Measurements from ENCODE around the gene B4GALT3. TPM values are rescaled to one million over a fixed set of nuclear protein-coding genes. Genes with fewer than 3 reads are reported as not detected.
A peak's percentile ranks its signal among the peaks of the same experiment; 100 is the strongest.

The B4GALT3 gene
- total RNA-seq, 2 donors from 2014 or later: 20.2 to 29.3 TPM

DNA sequence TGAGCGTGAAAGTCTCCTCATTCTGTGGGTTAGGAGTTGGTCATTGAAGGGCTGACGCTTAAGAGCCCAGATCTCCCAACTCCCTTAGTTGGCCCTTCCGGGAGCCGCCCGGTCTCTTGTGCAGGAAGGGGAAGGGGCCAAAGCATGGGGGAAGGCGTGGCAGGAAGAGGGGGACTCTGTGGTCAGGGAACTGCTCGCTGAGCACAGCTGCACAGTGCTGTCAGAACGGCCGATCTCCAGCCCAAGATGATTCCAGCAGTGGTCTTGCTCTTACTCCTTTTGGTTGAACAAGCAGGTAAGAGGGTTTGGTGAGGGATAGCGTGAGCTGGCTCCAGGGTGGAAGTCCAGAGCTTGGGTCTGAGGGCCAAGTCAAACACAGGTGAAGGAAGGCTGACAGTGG is 37.8 kb upstream of the B4GALT3 start, which contains the start of gene FCER1G:
Gene FCER1G, plus strand, starts transcription at position 220 of the 400 bp plus-strand sequence. Its CDS starts 27 bp downstream, at position 247.
- H3K36me3 ChIP-seq (replicated peaks in 1 of 2; ENCODE audit: insufficient read depth in 1 of 2, low read depth in 2 of 2): peaks cover 8 to 40% of the 10 kb centered on the region in 2 donors
- no peaks in the 10 kb centered on the region for H3K27me3 ChIP-seq
- TF ChIP-seq, protein P1, sequence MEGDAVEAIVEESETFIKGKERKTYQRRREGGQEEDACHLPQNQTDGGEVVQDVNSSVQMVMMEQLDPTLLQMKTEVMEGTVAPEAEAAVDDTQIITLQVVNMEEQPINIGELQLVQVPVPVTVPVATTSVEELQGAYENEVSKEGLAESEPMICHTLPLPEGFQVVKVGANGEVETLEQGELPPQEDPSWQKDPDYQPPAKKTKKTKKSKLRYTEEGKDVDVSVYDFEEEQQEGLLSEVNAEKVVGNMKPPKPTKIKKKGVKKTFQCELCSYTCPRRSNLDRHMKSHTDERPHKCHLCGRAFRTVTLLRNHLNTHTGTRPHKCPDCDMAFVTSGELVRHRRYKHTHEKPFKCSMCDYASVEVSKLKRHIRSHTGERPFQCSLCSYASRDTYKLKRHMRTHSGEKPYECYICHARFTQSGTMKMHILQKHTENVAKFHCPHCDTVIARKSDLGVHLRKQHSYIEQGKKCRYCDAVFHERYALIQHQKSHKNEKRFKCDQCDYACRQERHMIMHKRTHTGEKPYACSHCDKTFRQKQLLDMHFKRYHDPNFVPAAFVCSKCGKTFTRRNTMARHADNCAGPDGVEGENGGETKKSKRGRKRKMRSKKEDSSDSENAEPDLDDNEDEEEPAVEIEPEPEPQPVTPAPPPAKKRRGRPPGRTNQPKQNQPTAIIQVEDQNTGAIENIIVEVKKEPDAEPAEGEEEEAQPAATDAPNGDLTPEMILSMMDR (IDR thresholded peaks at IDR 0.05): no peak
- peak in 2 of 3 donors; percentile 26 to 70 for TF ChIP-seq POLR2A (IDR thresholded peaks at IDR 0.05)
- H3K4me3 ChIP-seq: no peak within 1 kb of the TSS
- intact Hi-C loops (cut with DNase I): no loop called here
- H3K27ac ChIP-seq: peak within 1 kb of the TSS in 1 of 4 donors; percentile 78
- 60 to 85% methylated on average over 10 of the region's 10 CpGs for WGBS, 2 donors
- DNase-seq (peak in 1 of 4 donors; percentile 70), ATAC-seq (no peak)
- no peaks in the 10 kb centered on the region for H3K4me1 ChIP-seq
- no peaks in the 10 kb centered on the region for H3K9me3 ChIP-seq

DNA sequence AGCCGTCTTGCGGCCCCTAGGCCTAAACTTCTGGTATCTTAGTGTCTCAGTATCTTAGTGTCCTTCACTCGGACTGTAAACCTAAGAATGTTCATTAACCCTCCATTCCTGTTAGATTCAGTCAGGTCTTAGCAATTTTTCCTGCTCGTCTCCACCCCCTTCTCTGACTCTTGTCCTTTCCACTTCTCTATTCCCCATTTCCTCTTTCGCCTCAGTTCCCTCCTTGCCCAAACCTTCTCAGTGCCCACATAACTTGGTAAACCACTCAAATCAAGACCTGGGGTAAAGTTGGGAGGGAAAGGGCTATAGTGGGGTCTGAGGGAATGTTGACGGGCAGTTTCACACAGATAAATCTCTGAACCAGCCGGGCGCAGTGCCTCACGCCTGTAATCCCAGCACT is 37.1 kb upstream of the B4GALT3 start:
- Histone ChIP-seq H3K4me3 (no peak overlapping the region), H3K27ac (peak overlapping the region in 1 of 4 donors; percentile 78), H3K4me1 (no peaks in the 10 kb centered on the region), H3K9me3 (no peaks in the 10 kb centered on the region), H3K36me3 (replicated peaks in 1 of 2; ENCODE audit: insufficient read depth in 1 of 2, low read depth in 2 of 2) (peaks cover 8 to 42% of the 10 kb centered on the region in 2 donors), H3K27me3 (no peaks in the 10 kb centered on the region)
- ATAC-seq: no peak
- 82 to 92% methylated on average over 9 of the region's 9 CpGs for WGBS, 2 donors
- DNase-seq: peak in 1 of 4 donors; percentile 33
- TF ChIP-seq POLR2A (IDR thresholded peaks at IDR 0.05): no peak
- intact Hi-C loops (cut with DNase I): no loop called here

DNA sequence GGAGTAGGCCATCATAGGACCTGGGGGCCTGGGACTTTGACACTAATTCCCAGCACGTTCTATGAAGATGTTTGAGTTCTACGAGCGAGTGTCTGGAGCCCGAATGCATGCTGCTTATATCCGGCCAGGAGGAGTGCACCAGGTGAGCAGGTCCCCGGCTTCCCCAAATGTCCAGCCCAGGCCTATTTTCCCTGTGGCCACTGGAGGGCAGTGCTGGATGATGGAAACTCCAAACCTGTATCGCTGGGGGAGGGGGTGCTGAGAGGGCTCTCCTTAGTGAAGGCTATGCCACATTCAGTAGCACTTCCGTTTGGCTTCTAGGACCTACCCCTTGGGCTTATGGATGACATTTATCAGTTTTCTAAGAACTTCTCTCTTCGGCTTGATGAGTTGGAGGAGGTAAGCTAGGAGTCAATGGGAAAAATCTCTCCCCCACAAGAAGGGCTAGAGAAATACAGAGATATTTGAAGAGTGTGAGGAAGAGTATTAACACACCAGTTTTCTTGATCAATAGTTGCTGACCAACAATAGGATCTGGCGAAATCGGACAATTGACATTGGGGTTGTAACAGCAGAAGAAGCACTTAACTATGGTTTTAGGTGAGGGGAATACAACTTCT is 32.6 kb upstream of the B4GALT3 start:
- Histone ChIP-seq H3K27ac (no peak overlapping the region), H3K4me1 (no peaks in the 10 kb centered on the region), H3K9me3 (no peaks in the 10 kb centered on the region), H3K36me3 (replicated peaks in 1 of 2; ENCODE audit: insufficient read depth in 1 of 2, low read depth in 2 of 2) (peaks cover 8 to 59% of the 10 kb centered on the region in 2 donors), H3K4me3 (no peak overlapping the region), H3K27me3 (no peaks in the 10 kb centered on the region)
- DNase-seq (peak; percentile 78 to 87 (median 84)), ATAC-seq (peak; percentile 85)
- 26 to 33% methylated on average over 11 of the region's 11 CpGs for WGBS, 2 donors
- TF ChIP-seq POLR2A (IDR thresholded peaks at IDR 0.05): no peak
- TF ChIP-seq, protein P1 (IDR thresholded peaks at IDR 0.05): peak; percentile 84 to 93 (median 88)
- intact Hi-C loops (cut with DNase I): loop anchor here (5.0 kb wide), 1 partner anchor 172 kb away; no protein-coding TSS in a partner anchor

DNA sequence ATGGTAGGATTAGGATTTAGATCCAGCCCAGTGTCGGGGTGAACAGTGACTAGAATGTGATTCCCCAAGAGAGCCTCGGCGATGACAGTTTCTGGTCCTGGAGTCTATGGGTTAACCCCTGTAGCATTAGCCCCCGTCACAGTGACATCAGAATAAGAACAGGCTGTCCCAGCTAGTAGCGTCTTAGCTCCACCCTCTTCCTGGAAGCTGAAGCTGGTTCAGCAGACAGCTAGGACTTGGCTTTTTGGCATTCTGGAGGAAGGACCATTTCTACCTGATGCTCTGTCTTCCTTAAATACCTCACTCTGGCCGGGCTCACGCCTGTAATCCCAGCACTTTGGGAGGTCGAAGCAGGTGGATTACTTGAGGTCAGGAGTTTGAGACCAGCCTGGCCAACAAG is 29.9 kb upstream of the B4GALT3 start:
- H3K27ac ChIP-seq: peak overlapping the region in 2 of 4 donors; percentile 49 to 52
- intact Hi-C loops (cut with DNase I): loop anchor here (5.0 kb wide), 1 partner anchor 175 kb away; no protein-coding TSS in a partner anchor
- H3K4me1 ChIP-seq: peaks cover 20% of the 10 kb centered on the region
- TF ChIP-seq, protein P1 (IDR thresholded peaks at IDR 0.05): no peak
- TF ChIP-seq POLR2A (IDR thresholded peaks at IDR 0.05): no peak
- no peaks in the 10 kb centered on the region for H3K9me3 ChIP-seq
- ATAC-seq (peak; percentile 18), DNase-seq (peak; percentile 22 to 64 (median 33))
- H3K36me3 ChIP-seq (replicated peaks in 1 of 2; ENCODE audit: insufficient read depth in 1 of 2, low read depth in 2 of 2): peaks cover 0 to 42% of the 10 kb centered on the region in 2 donors
- 76 to 79% methylated on average over 7 to 8 of the region's 8 CpGs for WGBS, 2 donors
- no peak overlapping the region for H3K4me3 ChIP-seq
- no peaks in the 10 kb centered on the region for H3K27me3 ChIP-seq

DNA sequence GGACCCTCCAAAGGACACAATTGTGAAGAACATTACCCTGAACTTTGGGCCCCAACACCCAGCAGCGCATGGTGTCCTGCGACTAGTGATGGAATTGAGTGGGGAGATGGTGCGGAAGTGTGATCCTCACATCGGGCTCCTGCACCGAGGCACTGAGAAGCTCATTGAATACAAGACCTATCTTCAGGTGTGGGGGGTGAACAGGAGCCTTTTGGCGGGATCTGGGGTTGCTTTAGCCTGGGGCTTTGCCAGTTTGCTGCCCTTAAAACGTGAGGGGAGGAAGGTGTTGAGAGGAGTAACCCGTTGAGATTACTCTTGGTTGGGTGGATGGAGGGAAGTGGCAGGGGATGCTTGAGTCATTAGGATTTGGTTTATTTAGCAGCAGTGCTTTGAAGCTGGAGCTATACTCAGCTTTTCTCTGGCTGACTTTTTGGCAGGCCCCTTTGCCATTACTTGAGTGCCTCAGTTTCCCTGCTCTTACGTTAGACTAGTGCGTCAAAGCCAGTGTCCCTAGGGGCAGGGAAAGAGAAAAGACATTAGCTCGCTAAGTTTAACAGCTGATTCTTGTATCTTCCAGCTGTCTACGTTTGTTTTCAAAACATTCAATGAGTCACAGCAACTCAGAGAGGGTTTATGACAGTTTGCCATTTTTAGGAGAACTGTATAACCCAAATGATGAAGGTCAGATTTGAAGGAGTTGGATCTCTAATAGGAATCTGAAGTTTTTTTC is 29.3 kb upstream of the B4GALT3 start:
- no peak overlapping the region for H3K4me3 ChIP-seq
- no peaks in the 10 kb centered on the region for H3K9me3 ChIP-seq
- H3K4me1 ChIP-seq: peaks cover 23% of the 10 kb centered on the region
- no peak for TF ChIP-seq POLR2A (IDR thresholded peaks at IDR 0.05)
- TF ChIP-seq, protein P1 (IDR thresholded peaks at IDR 0.05): no peak
- intact Hi-C loops (cut with DNase I): loop anchor here (5.0 kb wide), 1 partner anchor 176 kb away; no protein-coding TSS in a partner anchor
- H3K36me3 ChIP-seq (replicated peaks in 1 of 2; ENCODE audit: insufficient read depth in 1 of 2, low read depth in 2 of 2): peaks cover 0 to 36% of the 10 kb centered on the region in 2 donors
- H3K27me3 ChIP-seq: no peaks in the 10 kb centered on the region
- WGBS, 2 donors: 80 to 82% methylated on average over 12 of the region's 12 CpGs
- no peak for ATAC-seq
- H3K27ac ChIP-seq: peak overlapping the region in 2 of 4 donors; percentile 49 to 52
- no peak for DNase-seq
